H1 (cell line): ENCODE measurements around the gene TSSK6. TPM values are rescaled to one million over a fixed set of nuclear protein-coding genes. Genes with fewer than 3 reads are reported as not detected.

Source experiments
- RNF2 ChIP-seq: fragments of 200-900, 300-1000 bp; sonication (generic); IDR thresholded peaks from 2 replicates; pipeline ENCODE4 v1.7.1; 2016; ENCODE audit warnings: borderline replicate concordance, low read depth, mild to moderate bottlenecking, antibody characterized with exemption, low read length; ENCODE audit not compliant: poor library complexity, severe bottlenecking; ENCODE audit errors: missing control alignments
- polyA plus RNA-seq, 7 experiments: library from polyadenylated mRNA; depleted of rRNA in 3 of 7; stranded (reverse) in 5 of 7; unstranded in 2 of 7; fragments of >200 nt in 5 of 7; fragments of 200-250 nt in 2 of 7; gene quantifications; 1 replicate in 5 of 7; 2 replicates in 1 of 7; 4 replicates in 1 of 7; pipeline versions ENCODE4 v1.2.1 to v1.2.3, GENCODE V29; 2011 to 2013; ENCODE audit warnings: missing spikeins in 2 of 7, mixed read lengths in 2 of 7
- total RNA-seq: library from RNA; stranded (reverse); fragmentation: NEBNext Ultra II Directional; extraction: Animal tissue kit (Norgen Biotek cat#: 25700); gene quantifications from 2 replicates; pipeline ENCODE4 v1.2.1, GENCODE V29; 2021

The TSSK6 gene
- total and polyA plus RNA-seq, 2 of the 8 experiments (the other 6 are each of a cell fraction or from before 2014, with no cell fraction given), result 3.6 to 7.8 TPM

DNA sequence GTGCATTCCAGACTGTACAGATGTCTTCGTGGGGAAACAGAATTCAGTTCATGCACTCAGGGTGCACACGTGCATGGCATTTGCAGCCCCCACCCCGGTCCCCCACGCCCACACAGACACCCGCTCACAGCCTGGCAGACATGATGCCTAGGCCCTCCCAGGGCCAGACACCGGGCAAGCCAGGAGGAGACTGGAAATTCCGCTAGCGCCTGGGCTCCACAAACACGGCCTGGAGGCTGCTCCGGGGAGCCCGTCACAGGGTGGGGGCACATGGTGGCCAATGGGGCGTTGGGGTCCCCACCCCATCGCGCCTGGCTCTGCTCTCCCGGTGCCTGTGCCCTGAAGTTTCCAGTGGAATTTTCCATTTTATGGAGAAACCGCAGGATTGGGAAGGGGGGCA is 26.3 kb upstream of the TSSK6 start (continued):
- TF ChIP-seq RNF2, result no peak
